H9 (cell line): Measurements from ENCODE around the gene TLE5. TPM values are rescaled to one million over a fixed set of nuclear protein-coding genes. Genes with fewer than 3 reads are reported as not detected.

ENCODE experiments used
- DNase-seq: peaks from one replicate; pipeline ENCODE4 v3.0.0-alpha.2; 2017
- H2AFZ ChIP-seq: one replicate; pipeline ENCODE4 v1.6.1; 2013; ENCODE audit warnings: mild to moderate bottlenecking, low read length, control low read depth, moderate library complexity
- H2AK5ac ChIP-seq: 2 replicates; pipeline ENCODE4 v1.6.1; 2013; ENCODE audit warnings: low read length, control low read depth, mixed read lengths; ENCODE audit not compliant: insufficient read length
- H2BK120ac ChIP-seq: one replicate; pipeline ENCODE4 v1.6.1; 2013; ENCODE audit warnings: low read depth, mild to moderate bottlenecking, low read length, control low read depth, inconsistent platforms; ENCODE audit not compliant: poor library complexity, severe bottlenecking
- H2BK12ac ChIP-seq: 2 replicates; pipeline ENCODE4 v1.6.1; 2013; ENCODE audit warnings: low read length, control low read depth, mixed read lengths, low read depth; ENCODE audit not compliant: insufficient read length
- H2BK15ac ChIP-seq: 2 replicates; pipeline ENCODE4 v1.6.1; 2013; ENCODE audit warnings: low read depth, low read length, control low read depth
- H2BK20ac ChIP-seq: one replicate; pipeline ENCODE4 v1.6.1; 2013; ENCODE audit warnings: low read depth, mild to moderate bottlenecking, low read length, control low read depth, inconsistent platforms; ENCODE audit not compliant: poor library complexity, severe bottlenecking
- H2BK5ac ChIP-seq: 2 replicates; pipeline ENCODE4 v1.6.1; 2013; ENCODE audit warnings: low read length, control low read depth, mixed read lengths; ENCODE audit not compliant: insufficient read length
- H3K14ac ChIP-seq: 2 replicates; pipeline ENCODE4 v1.6.1; 2013; ENCODE audit warnings: low read length, control low read depth; ENCODE audit not compliant: insufficient read depth
- H3K18ac ChIP-seq: 2 replicates; pipeline ENCODE4 v1.6.1; 2013; ENCODE audit warnings: low read depth, mild to moderate bottlenecking, mixed read lengths, low read length, control low read depth; ENCODE audit not compliant: insufficient read length
- H3K23ac ChIP-seq: 2 replicates; pipeline ENCODE4 v1.6.1; 2013; ENCODE audit warnings: low read length, control low read depth, mixed read lengths, low read depth; ENCODE audit not compliant: insufficient read length
- H3K23me2 ChIP-seq: 2 replicates; pipeline ENCODE4 v1.6.1; 2013; ENCODE audit warnings: low read depth, mild to moderate bottlenecking, mixed read lengths, low read length, control low read depth; ENCODE audit not compliant: insufficient read length, poor library complexity, severe bottlenecking
- H3K27ac ChIP-seq: 2 replicates; pipeline ENCODE4 v1.5.1; 2013; ENCODE audit warnings: low read length, control low read depth, mixed read lengths, low read depth; ENCODE audit not compliant: insufficient read length
- H3K27me3 ChIP-seq: 2 replicates; pipeline ENCODE4 v1.6.1; 2013; ENCODE audit warnings: low read length, control low read depth, inconsistent platforms; ENCODE audit not compliant: insufficient read depth
- H3K4ac ChIP-seq: 2 replicates; pipeline ENCODE4 v1.6.1; 2013; ENCODE audit warnings: low read depth, mild to moderate bottlenecking, control low read depth, inconsistent platforms, low read length, moderate library complexity
- H3K4me1 ChIP-seq: 2 replicates; pipeline ENCODE4 v1.6.1; 2013; ENCODE audit warnings: low read length, control low read depth, inconsistent platforms; ENCODE audit not compliant: insufficient read depth
- H3K4me2 ChIP-seq: 2 replicates; pipeline ENCODE4 v1.6.1; 2013; ENCODE audit warnings: low read length, control low read depth, mixed read lengths; ENCODE audit not compliant: insufficient read length, insufficient read depth
- H3K56ac ChIP-seq: 2 replicates; pipeline ENCODE4 v1.6.1; 2013; ENCODE audit warnings: low read depth, mild to moderate bottlenecking, mixed read lengths, low read length, control low read depth; ENCODE audit not compliant: insufficient read length
- H3K79me1 ChIP-seq: 2 replicates; pipeline ENCODE4 v1.6.1; 2013; ENCODE audit warnings: low read depth, mild to moderate bottlenecking, moderate library complexity, low read length, control low read depth, inconsistent platforms; ENCODE audit not compliant: insufficient read depth, poor library complexity, severe bottlenecking
- H3K79me2 ChIP-seq: 2 replicates; pipeline ENCODE4 v1.6.1; 2013; ENCODE audit warnings: low read length, control low read depth, inconsistent platforms; ENCODE audit not compliant: insufficient read depth
- H3K9ac ChIP-seq: 2 replicates; pipeline ENCODE4 v1.6.1; 2013; ENCODE audit warnings: low read length, control low read depth, mixed read lengths; ENCODE audit not compliant: insufficient read length; ENCODE audit errors: extremely low read depth
- H3K9me3 ChIP-seq: one replicate; pipeline ENCODE4 v1.6.1; 2013; ENCODE audit warnings: low read depth, low read length, inconsistent platforms; ENCODE audit not compliant: control insufficient read depth
- H3T11ph ChIP-seq: one replicate; pipeline ENCODE4 v1.6.1; 2013; ENCODE audit warnings: mild to moderate bottlenecking, low read length, control low read depth, inconsistent platforms
- H4K20me1 ChIP-seq: one replicate; pipeline ENCODE4 v1.6.1; 2013; ENCODE audit not compliant: control insufficient read depth, insufficient read length, insufficient read depth
- H4K5ac ChIP-seq: 2 replicates; pipeline ENCODE4 v1.6.1; 2013; ENCODE audit warnings: low read depth, mild to moderate bottlenecking, mixed read lengths, low read length, control low read depth; ENCODE audit not compliant: insufficient read length
- H4K8ac ChIP-seq: replicated peaks from 2 replicates; pipeline ENCODE4 v1.6.1; 2013; ENCODE audit warnings: low read length, control low read depth, mixed read lengths, low read depth; ENCODE audit not compliant: insufficient read length
- H4K91ac ChIP-seq: 2 replicates; pipeline ENCODE4 v1.6.1; 2013; ENCODE audit warnings: low read depth, mild to moderate bottlenecking, moderate library complexity, mixed read lengths, low read length, control low read depth; ENCODE audit not compliant: insufficient read length
- H3K27ac Mint-ChIP-seq, 3 experiments: 2 replicates in 2 of 3; 3 replicates in 1 of 3; pipeline ENCODE4 v1.8.0; 2020 to 2021; ENCODE audit warnings: mixed read lengths in 3 of 3, mild to moderate bottlenecking in 1 of 3, moderate library complexity in 1 of 3
- H3K27me3 Mint-ChIP-seq: 2 replicates; pipeline ENCODE4 v1.8.0; 2021; ENCODE audit warnings: low read depth, mild to moderate bottlenecking, moderate library complexity, mixed read lengths
- H3K36me3 Mint-ChIP-seq, 3 experiments: 2 replicates in 2 of 3; 3 replicates in 1 of 3; pipeline ENCODE4 v1.8.0; 2020 to 2021; ENCODE audit warnings: low read depth in 3 of 3, mixed read lengths in 3 of 3; ENCODE audit not compliant: insufficient read depth in 1 of 3
- H3K4me1 Mint-ChIP-seq, 2 experiments: 2 replicates each; pipeline ENCODE4 v1.8.0; 2020; ENCODE audit warnings: mixed read lengths in 2 of 2
- H3K4me3 Mint-ChIP-seq, 2 experiments: 2 replicates in 1 of 2; 3 replicates in 1 of 2; pipeline ENCODE4 v1.8.0; 2020 to 2021; ENCODE audit warnings: mild to moderate bottlenecking in 2 of 2, mixed read lengths in 2 of 2, moderate library complexity in 1 of 2
- H3K9me3 Mint-ChIP-seq, 2 experiments: 2 replicates in 1 of 2; 3 replicates in 1 of 2; pipeline ENCODE4 v1.8.0; 2020; ENCODE audit warnings: mild to moderate bottlenecking in 2 of 2, mixed read lengths in 2 of 2, moderate library complexity in 1 of 2
- WGBS: extraction: QIAGEN DNeasy Blood & Tissue Kit; methylation state at CpG from one replicate; pipeline ENCODE4 v1.1.7; 2013; ENCODE audit warnings: missing lambda C conversion rate, low lambda C conversion rate, mixed read lengths; ENCODE audit not compliant: insufficient read length; ENCODE audit errors: extremely low coverage; 5-methylcytosine and 5-hydroxymethylcytosine counted together
- total RNA-seq: library from RNA; stranded (reverse); gene quantifications from 2 replicates; pipeline ENCODE4 v1.2.1, GENCODE V29; 2021
- TF ChIP-seq, protein P1 (sequence below): fragments of 200-600 bp; sonication (generic); conservative IDR thresholded peaks from 3 replicates; pipeline ENCODE4 v1.8.0; 2021; ENCODE audit warnings: antibody characterized with exemption, mild to moderate bottlenecking

The TLE5 gene
- total RNA-seq, 1 experiment from 2014 or later, result 221 TPM

DNA sequence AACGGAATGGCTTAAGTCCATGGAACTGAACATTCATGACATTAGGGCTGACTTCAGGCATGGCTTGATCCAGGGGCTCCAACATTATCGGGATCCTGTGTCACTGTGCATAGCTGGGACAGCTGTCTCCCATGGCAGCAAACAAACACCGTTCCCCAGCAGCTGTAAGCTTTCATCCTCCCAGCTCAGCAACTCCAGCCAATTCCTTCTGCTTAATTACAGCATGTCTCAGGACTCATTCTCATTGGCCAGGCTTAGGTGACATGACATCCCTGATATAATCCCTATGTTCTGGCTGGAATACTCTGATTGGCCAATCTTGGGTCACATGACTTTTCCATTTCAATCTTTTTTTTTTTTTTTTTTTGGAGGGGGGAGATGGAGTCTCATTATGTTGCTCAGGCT, 10.9 kb upstream of the TLE5 start:
- H4K20me1 ChIP-seq, result no peaks in the 10 kb centered on the region
- H3K4me1 Mint-ChIP-seq, result peaks cover 4 to 8% of the 10 kb centered on the region in 2 experiments; a peak in 3 of 4 replicates
- H3K23ac ChIP-seq, result no peak overlapping the region
- no peak overlapping the region for H2BK15ac ChIP-seq
- no peak overlapping the region for H3K14ac ChIP-seq
- no peak overlapping the region for H4K8ac ChIP-seq
- H3K4me1 ChIP-seq, result no peaks in the 10 kb centered on the region
- H2AK5ac ChIP-seq, result no peak overlapping the region
- no peak overlapping the region for H3K56ac ChIP-seq
- no CpG with 5 or more reads among the region's 3 CpGs for WGBS
- no peak overlapping the region for H3K18ac ChIP-seq
- no peak overlapping the region for H3T11ph ChIP-seq
- H4K91ac ChIP-seq, result no peak overlapping the region
- H3K27ac Mint-ChIP-seq, result no peak overlapping the region; a peak in 1 of 7 replicates
- H3K36me3 Mint-ChIP-seq, result no peaks in the 10 kb centered on the region
- H2BK20ac ChIP-seq, result no peak overlapping the region
- no peak for DNase-seq
- H3K27me3 ChIP-seq, result no peaks in the 10 kb centered on the region
- no peak overlapping the region for H2BK12ac ChIP-seq
- peaks cover 0 to 4% of the 10 kb centered on the region in 2 experiments; a peak in 2 of 5 replicates for H3K9me3 Mint-ChIP-seq
- H3K79me2 ChIP-seq, result no peaks in the 10 kb centered on the region
- H2AFZ ChIP-seq, result no peak overlapping the region
- H3K79me1 ChIP-seq, result no peaks in the 10 kb centered on the region
- no peaks in the 10 kb centered on the region for H3K9me3 ChIP-seq
- no peak overlapping the region for H2BK120ac ChIP-seq
- no peak overlapping the region for H3K4ac ChIP-seq
- H3K4me3 Mint-ChIP-seq, result no peak overlapping the region
- no peaks in the 10 kb centered on the region for H3K23me2 ChIP-seq
- H3K27ac ChIP-seq, result no peak overlapping the region
- no peak overlapping the region for H4K5ac ChIP-seq
- H3K27me3 Mint-ChIP-seq, result peaks cover 23% of the 10 kb centered on the region
- H2BK5ac ChIP-seq, result no peak overlapping the region
- no peak overlapping the region for H3K9ac ChIP-seq
- TF ChIP-seq, protein P1, sequence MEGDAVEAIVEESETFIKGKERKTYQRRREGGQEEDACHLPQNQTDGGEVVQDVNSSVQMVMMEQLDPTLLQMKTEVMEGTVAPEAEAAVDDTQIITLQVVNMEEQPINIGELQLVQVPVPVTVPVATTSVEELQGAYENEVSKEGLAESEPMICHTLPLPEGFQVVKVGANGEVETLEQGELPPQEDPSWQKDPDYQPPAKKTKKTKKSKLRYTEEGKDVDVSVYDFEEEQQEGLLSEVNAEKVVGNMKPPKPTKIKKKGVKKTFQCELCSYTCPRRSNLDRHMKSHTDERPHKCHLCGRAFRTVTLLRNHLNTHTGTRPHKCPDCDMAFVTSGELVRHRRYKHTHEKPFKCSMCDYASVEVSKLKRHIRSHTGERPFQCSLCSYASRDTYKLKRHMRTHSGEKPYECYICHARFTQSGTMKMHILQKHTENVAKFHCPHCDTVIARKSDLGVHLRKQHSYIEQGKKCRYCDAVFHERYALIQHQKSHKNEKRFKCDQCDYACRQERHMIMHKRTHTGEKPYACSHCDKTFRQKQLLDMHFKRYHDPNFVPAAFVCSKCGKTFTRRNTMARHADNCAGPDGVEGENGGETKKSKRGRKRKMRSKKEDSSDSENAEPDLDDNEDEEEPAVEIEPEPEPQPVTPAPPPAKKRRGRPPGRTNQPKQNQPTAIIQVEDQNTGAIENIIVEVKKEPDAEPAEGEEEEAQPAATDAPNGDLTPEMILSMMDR, result no peak
- H3K4me2 ChIP-seq, result no peak overlapping the region
